Fibroblast of lung (primary cell): ENCODE measurements around the gene KCNQ4. TPM values are rescaled to one million over a fixed set of nuclear protein-coding genes. Genes with fewer than 3 reads are reported as not detected.

Source experiments
- DNase-seq, 2 donors: peaks; one replicate each; pipeline versions ENCODE4 v3.0.0 to v3.0.0-alpha.2; 2010; ENCODE audit warnings: low read depth in 2 of 2
- H2AFZ ChIP-seq: 2 replicates; pipeline ENCODE4 v1.5.1; 2012; ENCODE audit warnings: low read length, control low read depth, inconsistent platforms
- H3K27ac ChIP-seq: 2 replicates; pipeline ENCODE4 v1.5.1; 2011; ENCODE audit warnings: low read length, control low read depth; ENCODE audit not compliant: insufficient read depth
- H3K27me3 ChIP-seq: 2 replicates; pipeline ENCODE4 v1.5.1; 2011; ENCODE audit warnings: mild to moderate bottlenecking, low read length; ENCODE audit not compliant: control insufficient read depth, insufficient read depth
- H3K36me3 ChIP-seq: 2 replicates; pipeline ENCODE4 v1.5.1; 2011; ENCODE audit warnings: low read length; ENCODE audit not compliant: control insufficient read depth, insufficient read depth
- H3K4me1 ChIP-seq: 2 replicates; pipeline ENCODE4 v1.5.1; 2011; ENCODE audit warnings: low read length; ENCODE audit not compliant: control insufficient read depth, insufficient read depth; ENCODE audit errors: extremely low read depth
- H3K4me2 ChIP-seq: 2 replicates; pipeline ENCODE4 v1.5.1; 2011; ENCODE audit warnings: low read length, control low read depth; ENCODE audit not compliant: insufficient read depth; ENCODE audit errors: extremely low read depth
- H3K4me3 ChIP-seq, 4 experiments: fragments of 200-600 bp in 1 of 4; sonication (generic) in 1 of 4; replicated peaks in 1 of 4; 2 replicates each; pipeline ENCODE4 v1.5.1; 2011 to 2016; ENCODE audit warnings: low read length in 4 of 4, low read depth in 3 of 4, mild to moderate bottlenecking in 3 of 4, control low read depth in 2 of 4, inconsistent platforms in 1 of 4, mixed read lengths in 1 of 4; ENCODE audit not compliant: insufficient read depth in 1 of 4; ENCODE audit errors: control extremely low read depth in 1 of 4
- H3K79me2 ChIP-seq: 2 replicates; pipeline ENCODE4 v1.5.1; 2012; ENCODE audit warnings: mild to moderate bottlenecking, low read length, inconsistent platforms; ENCODE audit not compliant: control insufficient read depth, insufficient read depth
- H3K9ac ChIP-seq: 2 replicates; pipeline ENCODE4 v1.5.1; 2011; ENCODE audit warnings: mild to moderate bottlenecking, low read length, control low read depth; ENCODE audit not compliant: insufficient read depth
- H3K9me3 ChIP-seq: 2 replicates; pipeline ENCODE4 v1.5.1; 2012; ENCODE audit warnings: low read depth, low read length; ENCODE audit not compliant: control insufficient read depth, insufficient read depth
- H4K20me1 ChIP-seq: 2 replicates; pipeline ENCODE4 v1.5.1; 2011; ENCODE audit warnings: low read length; ENCODE audit not compliant: control insufficient read depth, insufficient read depth; ENCODE audit errors: extremely low read depth
- EZH2 ChIP-seq: IDR thresholded peaks from 2 replicates; pipeline ENCODE4 v1.5.1; 2012; ENCODE audit warnings: low read length, control low read depth, mild to moderate bottlenecking; ENCODE audit errors: missing control alignments
- polyA plus RNA-seq, 2 donors: library from polyadenylated mRNA; depleted of rRNA in 1 of 2; stranded (reverse) in 1 of 2; unstranded in 1 of 2; fragments of >200 nt; gene quantifications; 2 replicates each; pipeline ENCODE4 v1.2.1, GENCODE V29; 2011 to 2012; ENCODE audit warnings: missing spikeins in 1 of 2
- total RNA-seq: library from RNA; depleted of rRNA; stranded (reverse); fragments of >200 nt; gene quantifications from 2 replicates; pipeline ENCODE4 v1.2.1, GENCODE V29; 2014
- TF ChIP-seq, protein P1 (sequence below), 2 donors: IDR thresholded peaks in 1 of 2; conservative IDR thresholded peaks in 1 of 2; 1 replicate in 1 of 2; 2 replicates in 1 of 2; pipeline ENCODE4 v1.5.1; 2011 to 2012; ENCODE audit warnings: low read length in 2 of 2, control low read depth in 1 of 2, inconsistent platforms in 1 of 2, low read depth in 1 of 2, mild to moderate bottlenecking in 1 of 2

Gene KCNQ4
- total and polyA plus RNA-seq, 2 donors (not counting 1 experiment from before 2014, with no cell fraction given) = under 0.01 to 0.03 TPM

DNA sequence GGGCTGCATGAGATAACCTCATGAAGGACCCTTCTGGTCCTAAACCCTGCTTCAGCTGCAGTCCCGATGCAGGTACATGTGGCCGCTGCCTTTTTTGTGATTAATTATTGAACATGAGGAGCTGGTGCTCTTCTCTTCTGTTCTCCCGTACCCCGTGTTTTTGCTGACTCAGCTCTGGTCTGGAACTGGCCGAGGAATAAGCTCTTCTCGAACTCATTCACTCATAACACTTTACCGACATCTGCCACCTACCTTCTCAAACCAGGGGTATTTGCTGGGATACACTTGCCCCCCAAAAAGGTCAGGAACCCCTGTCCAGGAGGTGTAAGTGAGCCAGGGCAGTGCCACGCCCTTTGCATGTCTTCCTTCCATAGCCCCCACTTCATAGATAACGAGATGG, 31.8 kb downstream of the KCNQ4 start:
- no peaks in the 10 kb centered on the region for H3K79me2 ChIP-seq
- TF ChIP-seq, protein P1, sequence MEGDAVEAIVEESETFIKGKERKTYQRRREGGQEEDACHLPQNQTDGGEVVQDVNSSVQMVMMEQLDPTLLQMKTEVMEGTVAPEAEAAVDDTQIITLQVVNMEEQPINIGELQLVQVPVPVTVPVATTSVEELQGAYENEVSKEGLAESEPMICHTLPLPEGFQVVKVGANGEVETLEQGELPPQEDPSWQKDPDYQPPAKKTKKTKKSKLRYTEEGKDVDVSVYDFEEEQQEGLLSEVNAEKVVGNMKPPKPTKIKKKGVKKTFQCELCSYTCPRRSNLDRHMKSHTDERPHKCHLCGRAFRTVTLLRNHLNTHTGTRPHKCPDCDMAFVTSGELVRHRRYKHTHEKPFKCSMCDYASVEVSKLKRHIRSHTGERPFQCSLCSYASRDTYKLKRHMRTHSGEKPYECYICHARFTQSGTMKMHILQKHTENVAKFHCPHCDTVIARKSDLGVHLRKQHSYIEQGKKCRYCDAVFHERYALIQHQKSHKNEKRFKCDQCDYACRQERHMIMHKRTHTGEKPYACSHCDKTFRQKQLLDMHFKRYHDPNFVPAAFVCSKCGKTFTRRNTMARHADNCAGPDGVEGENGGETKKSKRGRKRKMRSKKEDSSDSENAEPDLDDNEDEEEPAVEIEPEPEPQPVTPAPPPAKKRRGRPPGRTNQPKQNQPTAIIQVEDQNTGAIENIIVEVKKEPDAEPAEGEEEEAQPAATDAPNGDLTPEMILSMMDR (conservative IDR thresholded peaks at IDR 0.05 in 1 of 2, IDR thresholded peaks at IDR 0.05 in 1 of 2; ENCODE audit: low read depth in 1 of 2, low read length in 2 of 2) = no peak
- no peak for TF ChIP-seq EZH2
- H3K9ac ChIP-seq = no peak overlapping the region
- H3K9me3 ChIP-seq = no peaks in the 10 kb centered on the region
- no peak overlapping the region for H2AFZ ChIP-seq
- no peak overlapping the region for H3K27ac ChIP-seq
- no peaks in the 10 kb centered on the region for H4K20me1 ChIP-seq
- no peak overlapping the region for H3K4me2 ChIP-seq
- no peaks in the 10 kb centered on the region for H3K36me3 ChIP-seq
- no peak for DNase-seq
- H3K27me3 ChIP-seq = peaks cover 12% of the 10 kb centered on the region
- H3K4me1 ChIP-seq = no peaks in the 10 kb centered on the region
- H3K4me3 ChIP-seq = no peak overlapping the region

DNA sequence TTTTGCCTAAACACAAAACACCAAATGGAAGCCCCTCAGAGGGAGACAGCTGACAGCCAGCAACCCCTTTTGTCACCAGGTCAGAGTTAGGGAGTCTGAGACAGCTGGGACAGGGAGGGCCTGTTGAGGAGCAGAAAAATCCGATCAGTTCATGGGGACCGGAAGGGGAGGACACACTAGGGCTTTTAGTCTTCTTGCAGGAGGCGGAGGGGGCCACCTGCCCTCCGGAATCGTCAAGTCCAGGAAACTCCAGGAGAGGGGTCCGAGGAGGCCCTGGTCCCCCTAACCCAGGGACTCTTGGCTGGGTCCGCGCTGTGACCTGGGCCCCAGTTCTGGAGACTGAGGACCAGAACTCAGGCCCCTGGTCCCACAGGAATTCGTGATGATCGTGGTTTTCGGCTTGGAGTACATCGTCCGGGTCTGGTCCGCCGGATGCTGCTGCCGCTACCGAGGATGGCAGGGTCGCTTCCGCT, 34.2 kb downstream of the KCNQ4 start:
- peaks cover 9% of the 10 kb centered on the region for H3K27me3 ChIP-seq
- H3K4me3 ChIP-seq = no peak overlapping the region
- H3K79me2 ChIP-seq = no peaks in the 10 kb centered on the region
- H3K36me3 ChIP-seq = no peaks in the 10 kb centered on the region
- H2AFZ ChIP-seq = no peak overlapping the region
- no peak overlapping the region for H3K27ac ChIP-seq
- no peaks in the 10 kb centered on the region for H3K4me1 ChIP-seq
- H3K9ac ChIP-seq = no peak overlapping the region
- no peak for DNase-seq
- no peaks in the 10 kb centered on the region for H4K20me1 ChIP-seq
- H3K4me2 ChIP-seq = no peak overlapping the region
- H3K9me3 ChIP-seq = no peaks in the 10 kb centered on the region
- TF ChIP-seq EZH2 = no peak
- TF ChIP-seq, protein P1 (conservative IDR thresholded peaks at IDR 0.05 in 1 of 2, IDR thresholded peaks at IDR 0.05 in 1 of 2; ENCODE audit: low read depth in 1 of 2, low read length in 2 of 2) = no peak

DNA sequence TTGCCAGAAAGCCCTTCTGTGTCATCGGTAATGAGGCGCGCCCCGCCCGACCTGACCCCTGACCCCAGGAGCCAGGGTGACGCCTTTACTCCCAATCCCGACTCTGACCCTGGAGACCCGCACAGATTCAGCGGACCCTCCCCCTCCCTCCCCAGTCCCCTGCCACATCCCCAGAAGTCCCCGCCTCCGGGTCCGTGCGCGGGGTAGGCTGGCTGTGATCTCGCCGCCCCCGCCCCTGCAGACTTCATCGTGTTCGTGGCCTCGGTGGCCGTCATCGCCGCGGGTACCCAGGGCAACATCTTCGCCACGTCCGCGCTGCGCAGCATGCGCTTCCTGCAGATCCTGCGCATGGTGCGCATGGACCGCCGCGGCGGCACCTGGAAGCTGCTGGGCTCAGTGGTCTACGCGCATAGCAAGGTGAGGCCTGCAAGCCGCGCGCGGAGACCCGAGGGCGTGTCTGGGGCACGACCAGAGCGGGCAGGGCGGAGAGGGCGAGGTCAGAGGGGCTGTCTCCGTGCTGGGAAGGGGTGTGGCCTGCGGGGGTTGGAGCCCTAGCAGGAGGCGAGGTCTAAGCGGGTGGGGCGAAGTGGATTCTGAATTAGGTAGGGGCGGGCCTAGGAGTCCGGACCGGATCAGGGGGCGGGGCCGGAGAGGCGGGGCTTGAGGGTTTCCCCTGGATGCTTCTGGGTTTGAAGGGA, 34.8 kb downstream of the KCNQ4 start:
- DNase-seq = peak; percentile 5 to 18
- peaks cover 9% of the 10 kb centered on the region for H3K27me3 ChIP-seq
- peak overlapping the region in 1 of 4 experiments; percentile 34 for H3K4me3 ChIP-seq
- H4K20me1 ChIP-seq = no peaks in the 10 kb centered on the region
- H2AFZ ChIP-seq = no peak overlapping the region
- no peaks in the 10 kb centered on the region for H3K79me2 ChIP-seq
- TF ChIP-seq, protein P1 (conservative IDR thresholded peaks at IDR 0.05 in 1 of 2, IDR thresholded peaks at IDR 0.05 in 1 of 2; ENCODE audit: low read depth in 1 of 2, low read length in 2 of 2) = no peak
- TF ChIP-seq EZH2 = no peak
- H3K4me1 ChIP-seq = no peaks in the 10 kb centered on the region
- H3K36me3 ChIP-seq = no peaks in the 10 kb centered on the region
- H3K9me3 ChIP-seq = no peaks in the 10 kb centered on the region
- no peak overlapping the region for H3K27ac ChIP-seq
- H3K4me2 ChIP-seq = peak overlapping the region; percentile 13
- H3K9ac ChIP-seq = no peak overlapping the region
